ENCODE data around the gene MIER1. TPM values are rescaled to one million over a fixed set of nuclear protein-coding genes. Genes with fewer than 3 reads are reported as not detected.
A peak's percentile ranks its signal among the peaks of the same experiment; 100 is the strongest.

The MIER1 gene
- total and polyA plus RNA-seq, 9 of the 15 experiments (the other 6 are each of a cell fraction or from before 2014, with no cell fraction given): 13.9 to 34.8 (median 21.5) TPM

DNA sequence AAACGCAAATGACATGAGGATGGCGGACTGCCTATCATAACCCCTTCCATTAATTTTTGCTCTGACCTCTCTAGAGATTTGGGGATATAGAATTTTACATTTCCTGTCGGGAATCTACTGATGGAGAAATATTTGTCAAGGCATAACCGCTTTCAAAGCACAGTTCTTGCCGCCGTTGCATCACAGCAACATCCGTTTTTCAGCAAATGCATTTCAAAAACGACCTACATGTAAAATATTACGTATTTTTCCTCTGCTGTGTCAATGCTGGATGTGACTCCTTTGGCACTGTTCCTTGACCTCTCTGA is 4.9 kb downstream of the MIER1 start (continued):
- TF ChIP-seq, protein P1, sequence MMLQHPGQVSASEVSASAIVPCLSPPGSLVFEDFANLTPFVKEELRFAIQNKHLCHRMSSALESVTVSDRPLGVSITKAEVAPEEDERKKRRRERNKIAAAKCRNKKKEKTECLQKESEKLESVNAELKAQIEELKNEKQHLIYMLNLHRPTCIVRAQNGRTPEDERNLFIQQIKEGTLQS (IDR thresholded peaks at IDR 0.05): peak; percentile 64
- TF ChIP-seq, protein P1 (CRISPR knock-in tag; conservative IDR thresholded peaks at IDR 0.05): no peak
- TF ChIP-seq BCOR (IDR thresholded peaks at IDR 0.05) (peak; percentile 75; the same call in 1 of the 2 replicates), THRB (CRISPR knock-in tag; conservative IDR thresholded peaks at IDR 0.05) (no peak)
- TF ChIP-seq, protein P2, sequence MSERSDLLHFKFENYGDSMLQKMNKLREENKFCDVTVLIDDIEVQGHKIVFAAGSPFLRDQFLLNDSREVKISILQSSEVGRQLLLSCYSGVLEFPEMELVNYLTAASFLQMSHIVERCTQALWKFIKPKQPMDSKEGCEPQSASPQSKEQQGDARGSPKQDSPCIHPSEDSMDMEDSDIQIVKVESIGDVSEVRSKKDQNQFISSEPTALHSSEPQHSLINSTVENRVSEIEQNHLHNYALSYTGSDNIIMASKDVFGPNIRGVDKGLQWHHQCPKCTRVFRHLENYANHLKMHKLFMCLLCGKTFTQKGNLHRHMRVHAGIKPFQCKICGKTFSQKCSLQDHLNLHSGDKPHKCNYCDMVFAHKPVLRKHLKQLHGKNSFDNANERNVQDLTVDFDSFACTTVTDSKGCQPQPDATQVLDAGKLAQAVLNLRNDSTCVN (CRISPR knock-in tag; IDR thresholded peaks at IDR 0.05): 0 out of 2 replicates have a peak, but pooled peaks have one; percentile 53

GRCh38 chr1:66929999-66930822 is 5.4 kb downstream of the MIER1 start:
- in situ Hi-C loops (cut with MboI): no loop called here
- Histone ChIP-seq H3K27me3 (ENCODE audit: control insufficient read depth in 2 of 2, insufficient read depth in 2 of 2, low read length in 2 of 2) (no peaks in the 10 kb centered on the region), H3K36me3 (ENCODE audit: control insufficient read depth, insufficient read depth, low read length) (peaks cover 2% of the 10 kb centered on the region; the same call in 1 of the 3 replicates), H3K9me3 (replicated peaks; ENCODE audit: control insufficient read depth, insufficient read depth, low read depth, low read length) (no peaks in the 10 kb centered on the region), H3K79me2 (ENCODE audit: control insufficient read depth, insufficient read depth, low read length) (peaks cover 93% of the 10 kb centered on the region), H3K9me1 (ENCODE audit: control insufficient read depth, insufficient read depth, low read length) (no peaks in the 10 kb centered on the region), H4K20me1 (replicated peaks; ENCODE audit: control insufficient read depth, insufficient read depth, low read length) (no peaks in the 10 kb centered on the region), H2AFZ (ENCODE audit: low read depth, low read length) (peak overlapping the region; percentile 74), H3K4me1 (replicated peaks in 1 of 2; ENCODE audit: control insufficient read depth in 2 of 2, insufficient read depth in 2 of 2, low read length in 2 of 2) (peaks cover 8 to 11% of the 10 kb centered on the region in 2 experiments; a peak in 3 of 5 replicates), H3K4me2 (ENCODE audit: insufficient read depth, low read length) (peak overlapping the region; percentile 98), H3K4me3 (peak overlapping the region; percentile 85), H3K27ac (ENCODE audit: extremely low read depth, low read depth, low read length) (peak overlapping the region; percentile 89), H3K9ac (ENCODE audit: insufficient read depth in 1 of 2, low read depth in 2 of 2, low read length in 2 of 2) (peak overlapping the region; percentile 88 to 95)
- 2% methylated on average over 40 of the region's 83 CpGs for WGBS (ENCODE audit: insufficient coverage, low coverage, missing lambda C conversion rate)
- ChIA-PET CTCF (ENCODE audit: low intra/inter-chr PET ratio) (no interaction called here), POLR2A (interaction anchor here (0.6 to 2.3 kb wide), 8 partner anchors 8 to 19 kb away, joined by 3 to 11 read pairs (median 4); no protein-coding TSS in a partner anchor)
- FAIRE-seq (peak; percentile 66), DNase-seq (ENCODE audit: extremely low read depth in 1 of 4, low spot score in 3 of 4) (peak; percentile 85 to 97 (median 90)), ATAC-seq (peak; percentile 61)
- intact Hi-C loops (cut with micrococcal nuclease): loop anchor here (5.0 to 10.0 kb wide), 4 partner anchors 212 to 1455 kb away; partner anchors contain the start of genes GADD45A and SERBP1
- no TSS peak for BruUV-seq (replicated peaks)
- TF ChIP-seq POLR2H (tag; IDR thresholded peaks at IDR 0.05; ENCODE audit: low read depth) (peak; percentile 60; the same call in 1 of the 2 replicates), EP400 (IDR thresholded peaks at IDR 0.05) (peak; percentile 62), PTRF (tag; IDR thresholded peaks at IDR 0.05) (no peak), ZNF76 (CRISPR knock-in tag; IDR thresholded peaks at IDR 0.05; ENCODE audit: borderline replicate concordance) (no peak), RHOXF2B (CRISPR knock-in tag; conservative IDR thresholded peaks at IDR 0.05) (no peak), ZNF75A (CRISPR knock-in tag; IDR thresholded peaks at IDR 0.05) (no peak; the same call in 1 of the 2 replicates), NFXL1 (CRISPR knock-in tag; IDR thresholded peaks at IDR 0.05) (no peak), ZNF444 (CRISPR knock-in tag; IDR thresholded peaks at IDR 0.05) (no peak; the same call in 1 of the 2 replicates), SP2 (IDR thresholded peaks at IDR 0.05; ENCODE audit: extremely low read depth, low read depth, low read length, poor library complexity, severe bottlenecking) (no peak), ZKSCAN8 (CRISPR knock-in tag; IDR thresholded peaks at IDR 0.05) (peak; percentile 79), ATF7 (IDR thresholded peaks at IDR 0.05) (0 out of 2 replicates have a peak, but pooled peaks have one; percentile 68), ZKSCAN3 (CRISPR knock-in tag; IDR thresholded peaks at IDR 0.05) (no peak)

All from K562 (cell line).